ENCODE measurements around the gene RARRES2. TPM values are rescaled to one million over a fixed set of nuclear protein-coding genes. Genes with fewer than 3 reads are reported as not detected.

The RARRES2 gene
- total and polyA plus RNA-seq, 2 of the 13 experiments (the other 11 are each of a cell fraction or from before 2014, with no cell fraction given), result 134 to 172 TPM

DNA sequence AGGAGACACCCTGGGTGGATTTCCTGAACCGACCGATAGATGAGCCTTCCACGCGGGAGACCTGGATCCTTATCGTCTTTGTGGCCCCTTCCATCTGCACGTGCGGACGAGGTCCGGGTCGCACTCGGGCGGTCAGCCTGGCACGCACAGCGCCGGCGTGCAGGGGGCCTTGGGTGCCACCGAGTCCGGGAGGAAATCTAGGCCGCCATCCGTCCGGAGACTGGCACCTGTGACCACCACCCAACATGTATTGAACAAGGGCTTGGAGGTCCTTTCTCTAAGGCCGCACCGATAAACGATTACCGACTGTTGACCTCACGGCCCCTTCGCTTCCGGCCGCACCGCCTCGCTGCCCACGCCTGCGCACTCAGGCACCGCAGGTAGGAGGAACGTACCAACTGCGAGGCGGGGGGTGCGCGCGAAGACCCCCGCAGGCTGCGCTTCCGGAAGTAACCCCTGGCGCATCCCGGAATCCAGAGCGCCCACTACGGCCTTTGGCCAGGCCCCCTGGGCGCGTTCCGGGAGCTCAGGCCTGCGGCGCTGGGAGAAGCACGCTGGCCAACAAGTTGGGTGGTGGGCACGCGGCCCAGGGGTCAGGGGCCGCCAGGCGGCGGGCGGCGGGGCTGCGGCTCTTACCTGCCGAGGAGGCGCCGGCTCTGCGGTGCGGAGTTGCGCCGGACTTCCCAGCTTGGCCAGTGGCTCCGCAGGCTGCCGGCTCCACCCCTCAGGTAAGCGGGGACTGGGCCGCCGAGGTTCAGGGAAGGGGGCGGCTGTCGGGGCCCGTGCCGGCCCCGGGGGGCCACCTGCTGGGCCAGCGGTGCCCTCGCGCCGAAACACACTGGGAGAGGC, 18.4 kb downstream of the RARRES2 start, which contains the start of the genes ACTR3C and LRRC61 (continued):
- peak; percentile 59; the same call in 1 of the 2 replicates for TF ChIP-seq RXRB (CRISPR knock-in tag; IDR thresholded peaks at IDR 0.05; ENCODE audit: borderline replicate concordance)
- TF ChIP-seq NFE2L2 (IDR thresholded peaks at IDR 0.05; ENCODE audit: low read length), result no peak
- TF ChIP-seq ZNF607 (CRISPR knock-in tag; IDR thresholded peaks at IDR 0.05; ENCODE audit: borderline replicate concordance), result peak; percentile 94
- TF ChIP-seq ZNF207 (IDR thresholded peaks at IDR 0.05; ENCODE audit: borderline replicate concordance), result no peak
- peak; percentile 87 for TF ChIP-seq ZNF30 (CRISPR knock-in tag; IDR thresholded peaks at IDR 0.05)
- 0 out of 2 replicates have a peak, but pooled peaks have one; percentile 46 for TF ChIP-seq ZSCAN25 (CRISPR knock-in tag; IDR thresholded peaks at IDR 0.05)
- no peak; the same call in 1 of the 2 replicates for TF ChIP-seq NR2F2 (IDR thresholded peaks at IDR 0.05; ENCODE audit: borderline replicate concordance, low read depth)
- peak; percentile 63; the same call in 1 of the 2 replicates for TF ChIP-seq ZFP1 (CRISPR knock-in tag; IDR thresholded peaks at IDR 0.05)
- peak; percentile 89 for TF ChIP-seq ZNF451 (CRISPR knock-in tag; IDR thresholded peaks at IDR 0.05)
- TF ChIP-seq ZC3H4 (CRISPR knock-in tag; IDR thresholded peaks at IDR 0.05; ENCODE audit: borderline replicate concordance), result peak; percentile 47; the same call in 1 of the 2 replicates
- TF ChIP-seq ZNF503 (CRISPR knock-in tag; IDR thresholded peaks at IDR 0.05), result peak; percentile 69; the same call in 1 of the 2 replicates
- TF ChIP-seq HMGXB3 (CRISPR knock-in tag; IDR thresholded peaks at IDR 0.05; ENCODE audit: borderline replicate concordance), result peak; percentile 80; the same call in 1 of the 2 replicates
- TF ChIP-seq FOXC1 (CRISPR knock-in tag; IDR thresholded peaks at IDR 0.05; ENCODE audit: borderline replicate concordance), result peak; percentile 92
- peak; percentile 90; the same call in 1 of the 2 replicates for TF ChIP-seq ZNF205 (CRISPR knock-in tag; IDR thresholded peaks at IDR 0.05)
- peak; percentile 91; the same call in 1 of the 2 replicates for TF ChIP-seq PLSCR1 (CRISPR knock-in tag; IDR thresholded peaks at IDR 0.05; ENCODE audit: borderline replicate concordance)
- peak; percentile 78; the same call in 1 of the 2 replicates for TF ChIP-seq HIC2 (CRISPR knock-in tag; IDR thresholded peaks at IDR 0.05; ENCODE audit: low read depth)
- TF ChIP-seq NFE2L1 (CRISPR knock-in tag; IDR thresholded peaks at IDR 0.05; ENCODE audit: borderline replicate concordance), result peak; percentile 88; the same call in 1 of the 2 replicates
- TF ChIP-seq ZNF550 (CRISPR knock-in tag; IDR thresholded peaks at IDR 0.05; ENCODE audit: borderline replicate concordance), result 0 out of 2 replicates have a peak, but pooled peaks have one; percentile 35
- peak; percentile 95; the same call in 1 of the 2 replicates for TF ChIP-seq ZNF430 (CRISPR knock-in tag; IDR thresholded peaks at IDR 0.05)
- TF ChIP-seq ZNF557 (CRISPR knock-in tag; IDR thresholded peaks at IDR 0.05), result 0 out of 2 replicates have a peak, but pooled peaks have one; percentile 25

Measured in HepG2 (cell line).